D721Med (cell line): Measurements from ENCODE around the gene IMPDH2.

ENCODE experiments used
- DNase-seq: peaks from one replicate; pipeline ENCODE4 v3.0.0; 2011; ENCODE audit warnings: low spot score; ENCODE audit not compliant: insufficient read length
- FAIRE-seq: peaks from 2 replicates; lab custom pipeline; 2011; peaks lifted over from hg19 to GRCh38; lab: Jason Lieb, UNC
- TF ChIP-seq, protein P1 (sequence below): IDR thresholded peaks from 2 replicates; pipeline ENCODE4 v1.5.1; 2012; ENCODE audit warnings: mild to moderate bottlenecking, control low read depth; ENCODE audit not compliant: insufficient read depth; ENCODE audit errors: missing control alignments

IMPDH2 gene

DNA sequence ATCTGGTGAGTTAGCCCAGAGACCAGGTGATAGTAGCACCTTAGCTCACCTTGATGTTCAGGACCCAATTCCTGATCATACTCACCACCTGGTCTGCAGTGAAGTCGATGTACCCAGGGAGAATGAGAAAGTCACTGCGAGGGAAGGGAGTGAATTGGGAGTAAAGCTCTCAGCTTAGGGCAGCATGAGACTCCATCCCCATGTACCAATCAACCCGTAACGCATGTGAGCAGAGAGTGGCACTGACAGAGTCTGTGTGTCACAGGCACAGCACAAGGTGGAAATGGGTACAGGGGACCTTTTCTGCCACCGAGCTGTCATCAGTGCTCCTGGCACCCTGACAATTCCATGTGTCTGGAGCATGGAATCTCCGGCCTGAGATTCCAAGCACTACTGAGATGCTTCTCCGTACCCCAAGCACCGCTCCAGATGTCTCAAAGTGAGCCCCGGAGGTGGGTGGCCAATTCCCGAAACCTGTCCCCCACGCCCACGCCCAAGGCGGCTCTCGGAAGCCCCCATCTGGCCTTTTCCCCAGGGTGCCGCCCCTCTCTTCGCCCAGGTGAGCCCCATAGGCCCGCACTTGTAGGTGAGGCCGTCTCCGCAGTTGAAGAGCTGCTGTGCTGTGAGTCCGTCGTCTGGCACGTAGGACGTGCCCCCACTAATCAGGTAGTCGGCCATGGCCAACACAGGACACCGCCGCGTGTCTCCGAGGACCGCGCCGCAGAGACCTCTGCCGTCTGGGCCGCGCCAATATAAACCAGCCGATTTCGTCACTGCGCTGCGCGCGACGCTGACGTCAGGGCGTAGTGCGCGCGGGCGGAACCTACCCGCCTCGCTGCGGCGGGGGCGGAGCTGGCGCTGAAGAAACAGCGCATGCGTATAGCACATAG is at the start of gene IMPDH2:
IMPDH2 (minus strand) TSS at position 726 of the 890 bp plus-strand sequence; CDS start at position 678, 48 bp downstream.
- TF ChIP-seq, protein P1, sequence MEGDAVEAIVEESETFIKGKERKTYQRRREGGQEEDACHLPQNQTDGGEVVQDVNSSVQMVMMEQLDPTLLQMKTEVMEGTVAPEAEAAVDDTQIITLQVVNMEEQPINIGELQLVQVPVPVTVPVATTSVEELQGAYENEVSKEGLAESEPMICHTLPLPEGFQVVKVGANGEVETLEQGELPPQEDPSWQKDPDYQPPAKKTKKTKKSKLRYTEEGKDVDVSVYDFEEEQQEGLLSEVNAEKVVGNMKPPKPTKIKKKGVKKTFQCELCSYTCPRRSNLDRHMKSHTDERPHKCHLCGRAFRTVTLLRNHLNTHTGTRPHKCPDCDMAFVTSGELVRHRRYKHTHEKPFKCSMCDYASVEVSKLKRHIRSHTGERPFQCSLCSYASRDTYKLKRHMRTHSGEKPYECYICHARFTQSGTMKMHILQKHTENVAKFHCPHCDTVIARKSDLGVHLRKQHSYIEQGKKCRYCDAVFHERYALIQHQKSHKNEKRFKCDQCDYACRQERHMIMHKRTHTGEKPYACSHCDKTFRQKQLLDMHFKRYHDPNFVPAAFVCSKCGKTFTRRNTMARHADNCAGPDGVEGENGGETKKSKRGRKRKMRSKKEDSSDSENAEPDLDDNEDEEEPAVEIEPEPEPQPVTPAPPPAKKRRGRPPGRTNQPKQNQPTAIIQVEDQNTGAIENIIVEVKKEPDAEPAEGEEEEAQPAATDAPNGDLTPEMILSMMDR = peak; percentile 18
- FAIRE-seq (no peak), DNase-seq (no peak)

DNA sequence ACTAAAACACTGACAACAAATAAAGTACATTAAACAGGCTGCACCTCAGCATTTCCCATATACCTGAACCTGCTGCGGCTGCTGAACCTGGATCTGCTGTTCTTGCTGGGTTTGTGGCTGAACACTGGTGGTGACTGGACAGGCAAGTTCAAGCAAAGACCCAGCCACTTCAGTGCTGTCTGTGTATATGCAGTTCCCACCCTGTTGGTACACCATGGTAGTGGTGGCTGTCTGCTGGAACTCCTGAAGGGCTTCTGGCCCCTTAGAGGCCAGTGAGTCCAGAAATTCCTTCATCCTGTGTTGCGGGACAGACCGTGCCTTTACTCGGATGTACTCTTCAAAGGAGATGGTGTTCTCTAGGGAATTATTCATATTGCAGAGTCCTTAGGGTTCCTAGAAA is 47.4 kb upstream of the IMPDH2 start:
- TF ChIP-seq, protein P1 = no peak
- FAIRE-seq = no peak
- no peak for DNase-seq

DNA sequence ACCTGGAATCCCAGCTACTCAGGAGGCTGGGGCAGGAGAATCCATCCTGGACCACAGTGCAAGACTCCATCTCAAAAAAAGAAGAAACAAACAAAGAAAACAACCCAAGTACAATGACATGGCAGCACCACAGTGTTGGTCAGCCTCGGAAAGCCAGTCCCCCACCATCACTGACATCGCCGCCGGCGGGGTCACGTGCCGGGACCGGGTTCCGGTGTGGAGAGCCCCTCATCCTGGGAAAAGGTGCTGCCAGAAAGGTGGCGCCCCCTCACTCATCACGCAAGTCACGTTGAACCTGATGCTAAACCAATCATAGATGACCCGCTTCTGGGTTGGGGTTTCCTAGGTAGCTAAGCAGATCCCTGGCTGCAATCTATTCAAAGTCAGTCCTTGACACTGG is 46.9 kb upstream of the IMPDH2 start:
- FAIRE-seq = no peak
- TF ChIP-seq, protein P1 = no peak
- no peak for DNase-seq

DNA sequence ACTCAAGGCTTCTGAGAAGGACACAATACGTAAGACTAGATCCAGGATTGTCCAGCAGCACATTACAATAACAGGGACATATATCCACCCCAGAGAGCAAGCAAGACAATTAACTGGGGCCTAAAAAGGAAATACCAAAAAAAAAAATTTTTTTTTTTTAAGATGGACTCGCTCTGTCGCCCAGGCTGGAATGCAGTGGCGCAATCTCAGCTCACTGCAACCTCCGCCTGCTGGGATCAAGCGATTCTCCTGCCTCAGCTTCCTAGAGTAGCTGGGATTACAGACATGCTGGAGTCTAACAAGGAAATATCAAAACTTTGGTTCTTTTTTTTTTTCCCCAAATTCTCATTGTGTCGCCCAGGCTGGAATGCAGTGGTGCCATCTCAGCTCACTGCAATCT is 28.8 kb upstream of the IMPDH2 start:
- TF ChIP-seq, protein P1 = no peak
- DNase-seq = no peak
- no peak for FAIRE-seq

DNA sequence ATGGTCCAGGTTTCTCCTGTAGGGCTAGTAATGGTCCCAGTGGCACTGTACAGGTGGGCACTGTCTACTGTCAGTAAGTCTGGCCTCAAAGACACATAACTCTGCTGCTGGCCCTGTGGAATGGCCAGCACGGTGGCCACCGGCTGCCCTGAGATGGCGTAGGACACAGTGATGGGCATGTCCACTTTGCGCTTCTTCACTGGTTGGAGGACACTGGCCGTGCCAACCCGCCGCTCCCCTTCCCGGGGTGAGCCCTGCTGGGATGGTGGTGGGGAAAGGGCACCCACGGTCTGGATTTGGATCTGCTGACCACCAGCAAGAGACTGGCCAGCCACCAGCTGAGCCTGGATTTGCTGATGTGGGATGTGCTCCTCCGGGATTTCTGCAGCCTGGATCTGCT is 28.1 kb upstream of the IMPDH2 start:
- FAIRE-seq (no peak), DNase-seq (no peak)
- TF ChIP-seq, protein P1 = no peak

DNA sequence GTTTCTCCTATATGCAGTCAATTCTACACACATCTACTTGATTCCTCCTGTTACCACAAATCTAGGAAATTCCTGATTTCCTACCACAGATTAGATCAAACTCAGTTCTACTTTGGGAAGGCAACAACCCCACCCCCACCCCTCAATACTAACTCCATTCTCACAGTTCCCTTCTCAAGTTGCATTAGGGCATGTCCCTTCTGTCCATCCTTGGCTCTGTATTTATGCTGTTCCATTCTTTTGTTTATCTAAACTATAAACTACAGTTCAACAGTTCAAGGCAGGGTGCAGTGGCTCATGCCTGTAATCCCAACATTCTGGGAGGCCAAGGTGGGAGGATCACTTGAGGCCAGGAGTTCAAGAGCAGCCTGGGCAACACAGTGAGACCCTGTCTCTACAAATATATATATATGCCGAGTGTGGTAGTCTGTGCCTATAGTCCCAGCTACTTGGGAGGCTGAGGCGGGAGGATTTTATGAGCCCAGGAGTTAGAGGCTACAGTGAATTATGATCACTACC is 25.2 kb upstream of the IMPDH2 start:
- no peak for FAIRE-seq
- DNase-seq = no peak

More for the DNA sequence above, 25.2 kb upstream of the IMPDH2 start:
- TF ChIP-seq, protein P1 = no peak
